HG03354 (cell line): Measurements from ENCODE around the gene CHKB.

Experiments used
- ATAC-seq: cut with Tn5 transposase; IDR thresholded peaks from one replicate; pipeline ENCODE4 v1.9.1; 2021; ENCODE audit warnings: mild to moderate bottlenecking; ENCODE audit not compliant: unreplicated experiment, poor library complexity, severe bottlenecking

The CHKB gene

DNA sequence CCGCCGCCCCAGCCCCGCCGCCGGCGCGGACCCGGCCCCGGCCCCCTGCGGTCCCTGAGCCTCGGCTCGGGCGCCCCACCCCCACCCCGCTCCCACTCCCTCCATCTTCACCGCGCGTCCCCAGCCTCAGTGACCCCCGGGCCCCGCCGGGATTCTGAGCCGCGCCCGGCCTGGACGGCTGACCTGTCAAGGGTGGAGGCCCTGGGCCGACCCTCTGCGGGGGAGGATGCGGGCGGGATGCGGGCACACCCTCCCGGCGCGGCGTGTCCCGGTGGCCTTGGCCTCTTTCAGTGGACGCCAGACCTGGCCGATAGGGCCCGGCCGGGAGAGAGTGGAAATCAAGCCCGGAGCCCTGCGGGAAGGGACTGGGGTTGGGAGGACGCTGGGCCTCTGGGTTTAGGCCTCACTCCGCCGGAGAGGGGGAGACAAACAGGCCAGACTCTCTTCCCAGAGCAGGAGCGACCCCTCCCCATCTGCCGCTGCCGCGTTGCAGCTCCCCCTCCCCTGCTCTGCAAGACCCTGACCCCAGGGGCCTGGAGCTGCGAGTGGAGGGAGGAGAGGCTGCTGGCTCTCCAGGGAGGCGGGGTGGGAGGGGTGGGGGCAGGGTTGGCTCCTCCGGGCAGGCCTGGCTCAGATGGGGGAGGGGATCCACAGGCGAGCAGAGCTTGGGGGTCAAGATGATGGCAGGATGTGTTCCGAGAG lies 18.5 kb upstream of the CHKB start:
- no peak for ATAC-seq

GRCh38 chr22:50600538-50600937 lies 17.9 kb upstream of the CHKB start, which contains the start of gene MAPK8IP2:
Gene MAPK8IP2, plus strand, starts transcription at chr22:50600793. Its CDS starts 26 bp downstream, at chr22:50600819.
- no peak for ATAC-seq

GRCh38 chr22:50599816-50600455 lies 17.3 kb upstream of the CHKB start:
- ATAC-seq: no peak

DNA sequence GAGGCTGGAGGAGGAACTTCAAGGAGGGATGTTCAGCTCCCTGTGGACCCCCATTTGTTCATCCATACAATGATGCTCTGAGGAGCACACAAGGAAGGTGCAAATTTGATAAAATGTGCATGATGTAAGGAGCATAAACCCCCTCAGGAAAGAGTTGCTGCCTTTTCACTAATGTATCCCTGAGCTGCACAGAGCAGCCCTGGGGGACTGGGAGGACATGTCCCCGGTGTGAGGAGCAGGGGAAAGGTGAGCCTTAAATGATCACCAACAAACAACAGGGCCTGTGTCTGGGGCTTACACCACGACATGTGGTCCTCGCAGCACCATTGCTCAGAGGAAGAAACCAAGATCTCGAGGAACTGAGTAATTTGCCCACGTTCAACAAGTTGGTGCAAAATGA lies 14.4 kb upstream of the CHKB start:
- ATAC-seq: no peak

DNA sequence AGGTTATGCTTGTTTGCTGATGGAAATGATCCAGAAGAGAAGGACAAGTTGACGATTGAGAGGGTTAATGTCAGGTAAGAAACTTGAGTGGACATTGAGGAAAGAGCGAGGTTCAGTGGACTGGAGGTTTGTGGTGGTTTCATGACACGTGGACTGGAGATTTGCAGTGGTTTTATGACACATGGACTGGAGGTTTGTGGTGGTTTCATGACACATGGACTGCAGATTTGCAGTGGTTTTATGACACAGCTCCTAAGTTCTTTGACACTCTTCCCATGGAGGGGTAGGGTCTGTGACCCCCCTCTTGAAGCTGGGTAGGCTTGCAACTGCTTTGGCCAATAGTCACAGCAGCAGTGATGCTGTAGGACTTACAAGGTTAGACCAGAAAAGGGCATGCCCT lies 12.5 kb upstream of the CHKB start:
- no peak for ATAC-seq

DNA sequence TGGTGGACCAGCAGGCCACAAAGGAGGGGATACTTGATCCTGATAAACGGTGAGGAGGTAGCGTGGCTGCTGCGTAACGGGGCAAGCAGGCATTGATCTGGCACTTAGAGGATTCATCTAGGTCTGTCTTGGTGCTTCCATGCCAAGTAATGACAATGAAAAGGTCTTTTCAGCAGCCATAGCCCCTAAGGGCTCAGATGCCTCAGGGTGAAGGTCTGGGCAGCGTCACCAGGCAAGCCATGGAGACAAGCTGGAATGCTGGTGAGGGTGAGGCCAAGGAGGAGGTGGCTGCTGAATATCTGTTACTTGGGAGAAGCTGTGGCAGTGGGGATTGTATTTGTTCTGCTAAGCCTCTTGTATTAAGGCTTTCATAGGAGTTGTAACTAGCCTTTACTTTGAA lies 4.8 kb upstream of the CHKB start:
- ATAC-seq: no peak

GRCh38 chr22:50586416-50586815 lies 3.8 kb upstream of the CHKB start:
- no peak for ATAC-seq

- ATAC-seq: no peak
Measured at GRCh38 chr22:50585781-50586180, 3.1 kb upstream of the CHKB start.

DNA sequence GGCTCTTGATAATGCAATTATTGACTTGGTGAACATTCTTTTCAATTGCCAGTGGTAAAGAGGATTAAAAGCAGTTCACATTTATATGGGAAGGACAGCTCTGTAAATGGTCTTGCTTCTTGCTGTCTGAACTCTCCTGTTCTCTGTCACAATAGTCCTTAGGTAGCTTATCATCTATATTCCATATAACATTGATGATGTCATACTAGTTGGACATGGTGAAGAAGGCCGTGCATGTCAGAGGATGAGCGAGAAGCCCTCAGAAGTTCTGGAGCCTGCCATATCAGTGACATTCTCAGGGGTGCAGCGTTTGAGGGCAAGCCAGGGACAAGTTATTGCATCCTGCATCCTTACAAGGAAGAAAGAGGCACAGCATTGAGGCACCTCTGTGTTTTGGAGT lies 2.6 kb upstream of the CHKB start:
- ATAC-seq: no peak

- no peak for ATAC-seq
Measured at GRCh38 chr22:50584106-50585096, 1.8 kb upstream of the CHKB start.

- peak; percentile 34 for ATAC-seq
Measured at GRCh38 chr22:50583294-50583861, 729 bp upstream of the CHKB start.

GRCh38 chr22:50581950-50582492 lies 628 bp downstream of the CHKB start:
- ATAC-seq: peak; percentile 29

DNA sequence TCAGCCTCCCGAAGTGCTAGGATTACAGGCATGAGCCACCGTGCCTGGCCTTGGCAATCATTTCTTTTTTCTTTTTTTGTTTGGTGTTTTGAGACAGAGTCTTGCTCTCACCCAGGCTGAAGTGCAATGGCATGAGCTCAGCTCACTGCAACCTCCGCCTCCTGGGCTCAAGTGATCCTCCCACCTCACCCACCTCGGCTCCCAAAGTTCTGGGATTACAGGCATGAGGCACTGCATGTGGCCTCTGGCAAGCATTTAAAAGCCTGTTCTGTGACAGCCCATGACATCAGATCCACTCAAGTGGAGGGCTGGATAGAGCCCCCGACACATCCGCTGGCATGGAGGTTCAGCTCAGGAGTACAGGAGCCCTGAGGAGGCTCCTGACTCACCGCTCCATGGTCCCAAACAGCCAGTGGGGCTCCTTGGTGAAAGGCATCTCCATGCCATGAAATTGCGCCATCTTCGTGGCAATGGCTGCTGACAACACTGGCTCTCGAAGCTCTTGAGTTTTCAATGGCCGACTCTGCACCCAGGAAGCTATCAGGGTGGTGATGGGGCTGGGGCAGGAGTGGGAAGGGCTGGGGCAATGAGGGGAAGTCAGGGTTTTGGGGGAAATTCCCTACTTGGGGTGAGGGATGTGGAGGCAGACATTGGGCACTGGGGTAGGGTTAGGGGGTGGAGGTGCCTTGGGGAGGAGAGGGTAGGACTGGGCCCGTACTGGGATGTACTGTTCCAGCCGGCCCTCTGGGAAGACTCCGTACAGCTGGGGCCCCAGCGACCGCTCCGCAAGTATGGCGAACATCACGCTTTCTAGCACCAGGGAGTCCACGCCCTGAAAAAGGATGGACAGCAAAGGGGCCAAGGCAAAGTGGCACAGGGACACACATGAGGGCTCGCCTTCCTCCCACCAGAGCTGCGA lies 1.4 kb downstream of the CHKB start:
- no peak for ATAC-seq

GRCh38 chr22:50579752-50580151 lies 2.9 kb downstream of the CHKB start:
- no peak for ATAC-seq

DNA sequence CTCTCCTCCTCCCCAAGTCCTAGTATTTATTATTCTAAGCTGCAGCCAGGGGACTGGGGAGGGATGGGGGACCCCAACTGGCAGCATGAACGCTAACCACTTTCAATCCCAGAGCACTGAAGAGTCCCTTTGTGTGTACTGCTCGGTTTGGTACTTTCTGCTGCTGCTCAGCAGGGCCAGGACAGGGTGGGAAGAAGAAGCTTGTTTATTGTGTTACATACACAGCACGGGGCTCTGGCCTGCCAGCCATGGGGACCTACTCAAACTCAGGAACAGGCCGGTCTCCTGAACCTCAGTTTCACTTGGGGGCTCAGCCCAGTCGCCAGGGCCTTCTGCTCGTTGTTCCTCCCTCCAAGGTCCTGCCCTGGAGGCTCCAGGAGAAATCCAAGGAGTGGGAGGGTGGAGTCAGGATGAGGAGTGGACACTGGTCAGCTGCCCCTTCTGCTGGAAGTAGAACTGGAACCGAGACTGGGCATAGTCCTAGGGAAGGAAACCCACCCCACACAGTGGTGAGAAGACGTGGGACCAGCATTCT lies 3.8 kb downstream of the CHKB start:
- ATAC-seq: no peak

DNA sequence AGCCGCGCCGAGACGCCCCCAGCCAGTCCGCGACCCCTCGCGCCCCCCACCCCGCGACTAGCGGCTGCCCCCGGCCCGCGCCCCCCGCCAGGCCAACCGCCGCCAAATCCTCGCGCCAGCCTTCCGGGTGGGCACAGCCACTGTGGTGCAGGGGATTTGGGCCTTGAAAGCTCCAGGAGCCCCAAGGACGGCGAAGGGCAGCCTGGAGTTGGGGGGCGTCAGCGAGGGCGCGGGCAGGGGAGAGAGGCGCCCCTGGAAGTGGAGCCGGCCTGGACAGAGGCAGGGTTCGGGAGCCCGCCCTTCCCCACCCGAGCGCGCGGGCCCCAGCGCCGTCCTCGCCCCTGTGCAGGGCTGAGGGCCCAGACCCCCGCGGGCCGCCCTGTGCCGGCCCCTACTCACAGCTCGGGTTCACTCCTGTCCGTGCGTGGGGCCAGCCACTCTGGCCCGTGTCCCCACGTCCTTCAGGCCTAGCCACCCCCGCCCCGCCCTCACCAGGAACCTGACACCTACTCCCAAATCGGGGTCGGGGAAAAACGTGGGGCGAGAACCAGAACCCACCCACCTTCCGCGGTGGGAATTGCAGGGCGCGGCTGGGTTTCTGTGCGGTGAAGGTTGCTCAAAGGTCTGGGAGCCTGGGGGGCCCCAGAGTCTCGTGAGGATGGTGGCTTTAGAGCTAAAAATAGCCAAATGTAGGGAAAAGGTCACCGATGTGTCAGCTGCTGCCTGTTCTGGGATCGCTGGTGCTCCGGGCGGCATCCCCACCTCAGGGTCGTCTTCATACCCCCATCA lies 4.5 kb downstream of the CHKB start, which contains the start of gene CPT1B:
Gene CPT1B (minus strand): TSS at position 441 of the 789 bp plus-strand sequence. CDS start 512 bp downstream, outside the sequence.
- no peak for ATAC-seq

GRCh38 chr22:50577697-50577986 lies 5.0 kb downstream of the CHKB start:
- no peak for ATAC-seq
